GM18861 (cell line): Measurements from ENCODE around the gene PTBP3.
"Not testable (repeated sequence)": the region's sequence is repeated elsewhere in the genome, so short reads cannot be mapped to it uniquely, and the experiment has no call there.

ENCODE experiments used
- ATAC-seq: cut with Tn5 transposase; IDR thresholded peaks from one replicate; pipeline ENCODE4 v1.9.1; 2021; ENCODE audit not compliant: unreplicated experiment

Gene PTBP3

DNA sequence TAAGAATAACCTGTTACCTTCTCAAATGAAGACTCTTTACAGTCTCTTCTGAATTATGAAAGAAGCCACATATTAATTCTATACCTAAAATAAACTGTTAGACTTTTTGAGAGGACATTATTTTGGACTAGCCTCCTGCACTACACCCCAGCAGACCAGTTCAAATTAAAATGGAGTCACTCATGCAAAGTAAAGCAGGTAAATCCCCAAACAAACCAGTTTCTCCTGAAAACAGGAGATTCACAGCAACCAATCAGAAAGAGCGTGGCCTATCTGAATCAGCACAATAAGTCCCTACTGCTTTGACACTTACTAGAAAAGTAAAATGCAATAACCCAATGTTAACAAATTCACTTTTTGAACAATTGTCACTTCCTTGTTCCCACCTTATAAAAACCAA is 58.8 kb downstream of the PTBP3 start:
- no peak for ATAC-seq

DNA sequence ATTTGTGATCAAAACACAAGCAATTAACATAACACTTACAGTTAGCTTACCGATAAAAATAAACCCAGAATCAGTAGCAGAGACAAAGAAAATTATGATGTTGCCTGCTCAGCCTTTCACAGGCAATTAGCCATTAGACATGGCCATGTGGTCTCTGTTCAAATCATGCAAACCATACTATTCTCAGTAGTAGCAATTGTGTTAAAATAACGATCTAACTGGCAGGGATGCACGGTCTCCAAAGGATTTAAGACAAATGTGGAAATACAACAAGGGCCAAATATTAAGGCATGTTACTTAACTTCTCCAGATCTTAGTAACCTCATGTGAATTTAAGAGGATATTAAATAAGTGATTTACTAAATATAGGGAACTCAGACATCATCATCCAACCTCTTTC is 59.5 kb downstream of the PTBP3 start:
- ATAC-seq: no peak

DNA sequence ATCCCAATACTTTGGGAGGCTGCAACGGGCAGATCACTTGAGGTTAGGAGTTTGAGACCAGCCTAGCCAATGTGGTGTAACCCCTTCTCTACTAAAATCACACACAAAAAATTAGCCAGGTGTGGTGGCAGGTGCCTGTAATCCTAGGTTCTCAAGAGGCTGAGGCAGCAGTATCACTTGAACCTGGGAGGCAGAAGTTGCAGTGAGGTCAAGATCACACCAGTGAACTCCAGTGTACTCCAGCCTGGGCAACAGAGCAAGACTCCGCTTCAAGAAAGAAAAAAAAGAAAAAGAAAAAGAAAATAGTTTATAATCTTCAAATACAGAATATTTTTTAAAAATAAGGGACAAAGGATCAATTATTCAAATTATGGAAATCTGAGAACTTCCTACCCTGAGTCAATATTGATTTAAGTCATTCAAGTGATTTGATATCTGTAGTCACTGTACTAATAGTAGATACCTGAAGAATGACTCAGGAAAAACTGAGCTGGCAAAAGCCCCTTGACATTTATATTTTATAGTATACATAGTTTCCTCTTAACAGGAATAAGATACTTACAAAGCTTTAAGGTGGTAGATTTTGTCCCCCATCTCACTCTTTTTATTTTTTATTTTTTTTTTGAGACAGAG is 61.8 kb downstream of the PTBP3 start:
- ATAC-seq: no peak

DNA sequence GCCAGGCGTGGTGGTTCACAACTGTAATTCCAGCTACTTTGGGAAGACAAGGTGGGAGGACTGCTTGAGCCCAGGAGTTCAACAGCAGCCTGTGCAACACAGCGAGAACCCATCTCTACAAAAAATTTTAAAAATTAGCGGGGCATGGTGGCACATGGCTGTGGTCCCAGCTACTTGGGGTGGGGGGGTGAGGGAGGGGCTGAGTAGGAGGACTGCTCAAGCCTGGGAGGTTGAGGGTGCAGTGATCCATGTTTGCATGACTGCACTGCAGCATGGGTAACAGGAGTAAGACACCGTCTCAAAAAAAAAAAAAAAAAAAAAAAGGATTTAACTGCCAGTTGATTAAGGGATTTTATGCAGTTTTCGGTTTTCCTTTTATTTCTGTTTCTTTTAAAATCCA is 65.0 kb downstream of the PTBP3 start:
- ATAC-seq: no peak

DNA sequence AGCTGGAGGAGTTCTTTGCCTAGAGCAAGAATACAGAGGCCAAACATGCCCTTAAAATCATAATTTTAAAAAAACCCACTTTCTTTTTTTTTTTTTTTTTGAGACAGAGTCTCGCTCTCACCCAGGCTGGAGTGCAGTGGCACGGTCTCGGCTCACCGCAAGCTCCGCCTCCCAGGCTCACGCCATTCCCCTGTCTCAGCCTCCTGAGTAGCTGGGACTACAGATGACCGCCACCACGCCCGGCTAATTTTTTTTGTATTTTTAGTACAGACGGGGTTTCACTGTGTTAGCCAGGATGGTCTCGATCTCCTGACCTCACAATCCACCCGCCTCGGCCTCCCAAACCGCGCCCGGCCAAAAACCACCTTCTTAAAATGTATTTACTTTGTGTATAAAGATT is 66.3 kb downstream of the PTBP3 start:
- ATAC-seq: not testable (repeated sequence)

DNA sequence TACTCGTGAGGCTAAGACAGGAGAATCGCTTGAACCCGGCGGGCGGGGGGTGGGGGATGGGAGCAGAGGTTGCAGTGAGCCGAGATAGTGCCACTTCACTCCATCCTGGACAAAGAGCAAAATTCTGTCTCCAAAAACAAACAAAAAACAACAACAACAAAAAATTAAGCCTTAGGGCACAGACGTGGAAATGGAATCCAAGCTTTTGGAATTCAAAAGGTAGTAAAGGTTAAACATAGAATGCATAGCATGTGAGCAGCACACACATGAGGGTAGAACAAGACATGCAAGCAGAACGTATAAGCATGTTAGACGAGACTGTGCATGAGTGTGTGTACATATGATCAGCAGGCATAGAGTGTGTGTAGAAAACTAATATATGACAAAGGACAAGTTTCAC is 68.0 kb downstream of the PTBP3 start:
- ATAC-seq: no peak

DNA sequence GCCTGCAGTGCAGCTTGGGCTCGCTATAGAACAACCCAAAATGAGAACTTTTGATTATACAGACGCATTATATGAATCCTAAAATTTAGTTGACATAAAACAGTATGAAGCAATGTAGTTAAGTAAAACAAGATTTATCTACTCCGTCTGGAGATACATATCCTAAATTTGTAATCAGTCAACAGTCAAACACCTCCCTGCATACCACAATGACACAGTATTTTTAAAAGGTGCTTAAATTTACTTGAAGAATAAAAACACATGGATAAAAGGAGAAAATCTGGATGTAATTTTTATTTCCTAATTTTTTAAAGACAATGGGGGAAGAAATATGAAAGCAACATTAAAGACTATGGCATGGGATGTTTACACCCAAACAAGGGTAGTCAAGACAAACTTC is 70.8 kb downstream of the PTBP3 start:
- ATAC-seq: no peak

DNA sequence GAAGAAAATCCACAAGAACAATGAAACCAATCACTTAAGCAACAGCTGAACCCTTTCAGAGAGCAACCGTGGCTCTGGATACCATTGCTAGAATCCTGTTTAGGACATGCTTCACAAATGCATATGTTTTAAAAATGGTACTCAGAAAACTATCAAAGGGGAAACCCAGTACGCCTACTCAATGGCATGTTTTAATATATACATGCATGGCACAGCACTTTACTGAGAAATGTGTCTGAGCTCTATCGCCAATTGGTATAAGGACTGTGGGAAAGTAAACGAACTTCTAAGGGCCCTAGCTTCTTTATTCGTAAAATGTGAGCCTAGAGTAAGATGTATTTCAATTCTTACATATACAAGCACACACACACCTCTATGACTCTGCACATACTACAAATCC is 72.3 kb downstream of the PTBP3 start:
- no peak for ATAC-seq

DNA sequence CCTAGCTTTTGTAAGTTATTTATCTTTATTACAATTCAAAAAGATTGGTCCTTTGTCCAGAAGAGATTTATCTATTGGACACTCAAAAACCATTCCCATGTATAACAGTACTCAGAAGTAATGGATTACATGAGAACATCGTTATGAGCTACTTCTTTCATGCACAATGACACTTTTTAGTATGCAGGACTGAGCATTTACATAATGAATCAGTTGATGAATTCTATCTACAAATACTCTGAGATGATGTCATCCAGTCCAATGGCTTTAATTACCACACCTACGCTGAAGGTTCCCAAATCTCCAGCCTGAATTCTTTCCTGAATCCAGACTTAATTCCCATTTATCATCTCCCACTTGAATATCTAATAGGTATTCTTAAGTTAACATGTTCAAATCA is 75.3 kb downstream of the PTBP3 start:
- no peak for ATAC-seq

DNA sequence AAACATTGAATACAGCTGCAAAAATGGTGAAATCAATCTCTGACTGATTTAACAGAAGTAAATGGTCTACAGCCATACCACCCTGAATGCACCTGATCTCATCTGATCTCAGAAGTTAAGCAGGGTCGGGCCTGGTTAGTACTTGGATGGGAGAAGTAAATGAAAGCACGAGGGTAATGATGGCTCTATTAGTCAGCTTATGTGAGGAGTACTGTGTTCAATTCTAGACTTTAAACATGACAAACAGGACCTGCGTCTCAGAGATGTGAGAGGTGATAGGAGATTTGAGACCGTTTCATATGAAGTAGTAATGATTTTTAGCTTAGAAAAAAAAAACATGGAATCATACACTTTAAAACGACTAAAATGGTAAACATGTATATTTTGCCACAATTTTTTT is 81.2 kb downstream of the PTBP3 start:
- ATAC-seq: no peak

DNA sequence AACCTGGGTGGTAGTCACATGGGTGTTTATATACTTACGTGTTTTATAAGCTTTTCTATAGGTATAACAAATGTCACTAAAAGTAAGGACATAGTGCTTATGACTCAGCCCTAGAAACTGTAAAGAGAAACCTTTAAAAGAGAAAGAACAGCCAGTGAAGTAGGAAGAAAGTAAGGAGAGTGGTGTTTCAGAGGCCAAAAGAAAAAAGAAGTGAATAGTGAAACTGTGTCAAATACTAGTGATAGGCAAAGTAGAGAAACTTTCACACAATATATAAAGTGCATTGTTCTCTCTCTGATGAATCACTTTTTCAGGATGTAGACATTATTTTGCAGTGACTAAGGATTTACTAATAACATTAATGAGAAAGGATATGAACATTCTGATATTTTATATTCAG is 84.1 kb downstream of the PTBP3 start:
- peak; percentile 64 for ATAC-seq

DNA sequence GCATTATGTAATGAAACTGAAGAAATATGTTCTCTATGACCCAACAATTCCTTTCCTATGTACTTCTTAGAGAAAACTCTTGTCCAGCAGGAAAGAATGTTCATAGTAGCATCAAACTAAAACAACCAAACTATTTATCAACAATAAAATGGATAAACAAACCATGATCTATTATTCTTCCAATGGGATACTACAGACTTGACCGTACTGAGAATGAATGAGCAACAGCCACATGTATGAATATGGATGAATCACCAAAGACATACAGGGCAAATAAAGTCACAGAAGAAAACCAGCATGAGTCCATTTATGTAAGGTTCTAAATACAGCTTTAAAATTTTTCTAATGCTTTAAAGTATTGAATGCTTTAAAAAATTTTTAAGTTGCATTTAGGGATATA is 84.7 kb downstream of the PTBP3 start:
- ATAC-seq: no peak

DNA sequence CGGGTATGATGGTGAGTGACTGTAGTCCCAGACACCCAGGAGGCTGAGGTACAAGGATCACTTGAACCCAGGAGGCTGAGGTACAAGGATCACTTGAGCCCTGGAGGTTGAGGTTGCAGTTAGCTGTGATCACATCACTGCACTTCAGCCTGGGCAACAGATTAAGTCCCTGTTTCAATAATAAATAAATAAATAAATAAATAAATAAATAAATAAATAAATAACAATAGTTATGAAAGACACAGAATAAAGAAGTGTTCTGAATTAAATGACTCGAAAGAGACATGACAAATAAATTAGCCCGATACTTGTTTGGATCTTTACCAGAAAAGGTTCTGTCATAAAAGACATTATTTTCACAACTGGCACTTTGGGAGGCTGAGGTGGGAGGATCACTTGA is 86.3 kb downstream of the PTBP3 start:
- ATAC-seq: no peak

DNA sequence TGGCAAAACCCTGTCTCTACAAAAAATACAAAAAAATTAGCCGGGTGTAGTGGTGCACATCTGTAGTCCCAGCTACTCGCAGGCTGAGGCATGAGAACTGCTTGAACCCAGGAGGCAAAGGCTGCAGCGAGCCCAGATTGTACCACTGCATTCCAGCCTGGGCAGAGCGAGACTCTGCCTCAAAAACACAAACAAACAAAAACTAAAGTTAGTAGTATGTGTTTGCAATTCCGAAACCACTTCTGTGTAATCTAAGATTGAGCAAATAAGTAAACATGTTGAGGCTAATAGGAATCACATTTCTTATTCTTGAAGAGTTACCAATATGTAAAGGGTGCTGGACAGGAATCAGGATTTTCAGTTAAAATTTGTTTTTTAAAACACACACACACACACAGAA is 88.3 kb downstream of the PTBP3 start:
- no peak for ATAC-seq

DNA sequence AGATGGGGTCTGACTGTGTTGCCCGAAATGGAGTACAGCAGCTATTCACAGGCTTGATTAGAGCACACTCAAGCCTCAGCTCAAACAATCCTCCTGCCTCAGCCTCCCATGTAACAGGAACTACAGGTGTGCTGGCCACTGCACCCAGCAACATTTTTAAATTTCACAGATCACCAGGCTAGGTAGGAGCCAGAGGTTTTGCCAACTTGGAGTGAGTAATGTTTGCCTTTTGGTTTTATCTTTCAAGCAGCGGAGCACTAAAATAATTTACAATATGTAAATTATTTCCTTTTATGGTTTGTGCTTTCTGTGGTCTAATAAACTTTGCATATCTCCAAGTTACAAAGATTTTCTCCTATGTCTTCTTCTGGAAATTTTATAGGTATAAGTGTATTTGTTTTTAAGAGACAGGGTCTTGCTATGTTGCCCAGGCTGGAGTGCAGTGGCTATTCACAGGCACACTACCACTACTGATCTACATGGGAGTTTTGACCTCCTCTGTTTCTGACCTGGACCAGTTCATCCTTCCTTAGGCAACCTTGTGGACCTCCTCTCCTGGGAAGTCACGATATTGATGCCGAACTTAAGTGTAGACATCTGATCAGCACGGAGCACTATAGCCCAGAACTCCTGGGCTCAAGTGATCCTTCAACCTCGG is 91.1 kb downstream of the PTBP3 start:
- ATAC-seq: no peak

DNA sequence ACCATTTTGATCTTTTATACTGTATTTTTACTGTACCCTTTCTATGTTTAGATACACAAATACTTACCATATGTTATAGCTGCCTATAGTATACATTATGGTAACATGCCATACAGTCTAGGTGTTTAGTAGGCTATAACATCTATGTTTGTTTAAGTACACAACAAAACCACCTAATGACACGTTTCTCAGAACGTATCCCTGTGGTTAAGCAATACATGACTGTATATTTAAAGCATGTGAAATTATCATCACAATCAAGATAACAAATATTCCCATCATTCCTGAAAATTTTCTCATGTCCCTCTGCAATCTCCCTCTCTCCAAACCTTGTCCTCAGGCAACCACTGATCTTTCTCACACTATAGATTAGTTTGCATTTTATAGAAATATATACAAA is 91.9 kb downstream of the PTBP3 start:
- ATAC-seq: no peak

DNA sequence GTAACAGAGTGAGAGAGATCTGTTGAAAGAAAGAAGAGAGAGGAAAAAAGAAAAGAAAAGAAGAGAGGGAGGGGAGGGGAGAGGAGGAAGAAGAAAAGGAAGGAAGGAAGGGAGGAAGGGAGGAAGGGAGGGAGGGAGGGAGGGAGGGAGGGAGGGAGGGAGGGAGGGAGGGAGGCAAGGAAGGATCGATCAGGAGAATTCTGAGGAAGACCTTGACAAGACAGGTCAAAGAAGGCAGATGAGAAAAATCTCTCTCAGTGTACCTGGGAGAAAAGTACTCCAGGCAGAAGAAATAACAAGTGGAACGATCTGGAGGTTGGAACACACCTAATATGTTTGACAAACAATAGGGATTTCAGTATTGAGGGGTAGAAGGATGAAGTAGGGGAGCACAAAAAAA is 93.7 kb downstream of the PTBP3 start:
- ATAC-seq: no peak

DNA sequence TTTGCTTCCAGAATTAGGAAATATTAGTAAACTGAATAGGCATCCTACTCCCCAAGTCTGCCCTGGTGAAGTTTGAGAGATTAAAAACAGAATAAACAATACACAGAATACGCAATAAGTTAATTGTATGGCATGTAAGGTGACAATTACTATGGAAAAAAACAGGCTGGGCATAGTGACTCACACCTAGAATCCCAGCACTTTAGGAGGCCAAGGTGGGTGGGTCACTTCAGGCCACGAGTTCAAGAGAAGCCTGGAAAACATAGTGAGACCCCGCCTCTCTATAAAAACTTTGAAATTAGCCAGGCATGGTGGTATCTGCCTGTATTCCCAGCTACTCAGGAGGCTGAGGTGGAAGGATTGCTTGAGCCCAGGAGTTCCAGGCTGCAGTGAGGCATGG is 94.1 kb downstream of the PTBP3 start:
- ATAC-seq: no peak

DNA sequence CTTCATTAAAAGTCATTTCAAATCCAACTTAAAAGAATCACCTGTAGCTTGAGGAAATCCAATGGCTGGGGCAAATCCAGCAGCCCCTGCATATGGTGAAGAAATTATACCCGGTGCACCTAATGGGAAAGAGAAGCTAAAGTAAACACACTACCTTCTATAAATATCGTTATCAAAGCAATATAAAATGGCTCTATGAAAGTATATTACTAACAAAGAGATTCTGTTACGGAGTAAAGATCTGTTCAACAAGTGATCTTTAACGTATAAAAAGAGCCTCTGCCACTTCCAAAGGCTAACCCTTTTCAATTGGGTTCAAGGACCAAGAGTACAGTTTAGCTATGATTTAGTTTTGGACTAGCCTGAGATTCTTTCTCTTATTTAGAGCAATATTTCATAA is 98.6 kb downstream of the PTBP3 start:
- ATAC-seq: no peak

DNA sequence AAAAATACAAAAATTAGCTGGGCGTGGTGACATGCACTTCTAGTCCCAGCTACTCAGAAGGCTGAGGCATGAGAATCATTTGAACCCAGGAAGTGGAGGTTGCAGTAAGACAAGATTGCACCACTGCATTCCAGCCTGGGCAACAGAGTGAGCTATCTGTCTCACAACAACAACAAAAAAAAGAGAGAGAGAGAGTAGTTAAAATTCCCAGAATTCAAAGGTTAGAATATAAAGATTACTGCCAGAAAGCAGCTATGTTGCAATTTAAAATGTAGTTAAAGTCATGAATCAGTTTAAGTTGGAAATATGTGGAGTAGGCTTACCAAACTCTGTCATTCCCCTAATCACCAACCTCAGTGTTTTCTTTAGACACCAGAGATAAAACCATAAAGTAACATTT is 99.7 kb downstream of the PTBP3 start:
- ATAC-seq: no peak

DNA sequence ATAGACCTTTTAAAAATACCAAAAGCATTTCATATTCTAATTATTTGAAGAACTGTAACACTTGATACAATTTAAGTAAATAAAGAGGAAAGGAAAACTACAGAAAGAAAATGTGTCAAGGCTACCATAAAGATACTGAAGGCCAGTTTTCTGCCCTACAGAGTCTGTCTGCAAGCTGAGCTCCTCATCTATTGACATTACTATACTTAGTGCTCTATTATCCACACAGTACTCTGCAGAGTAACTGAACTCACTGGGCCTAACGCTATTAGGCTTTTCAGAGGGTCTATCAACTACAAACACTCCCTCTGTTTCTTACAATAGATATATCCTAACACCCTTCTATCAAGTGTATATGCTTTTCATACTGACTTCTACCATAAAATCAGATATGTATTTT is 101.2 kb downstream of the PTBP3 start:
- no peak for ATAC-seq

DNA sequence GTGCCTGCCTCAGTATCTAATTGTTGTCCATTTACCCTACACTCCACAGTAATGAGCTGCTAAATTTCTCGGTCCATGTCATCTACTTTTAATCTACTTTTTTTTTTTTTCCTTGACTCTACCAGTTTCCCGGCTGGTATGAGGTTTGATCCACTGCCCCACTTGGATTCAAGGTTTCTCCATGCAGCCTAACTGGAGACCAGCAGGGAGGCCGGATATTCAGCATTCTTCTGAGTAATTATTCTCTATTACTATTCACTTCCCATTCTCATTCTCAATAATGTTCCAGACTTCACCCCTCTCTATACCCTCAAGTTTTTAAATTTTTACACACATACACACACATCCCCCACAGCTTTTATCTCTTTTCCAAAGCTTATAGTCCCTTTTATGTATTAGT is 107.3 kb downstream of the PTBP3 start:
- no peak for ATAC-seq
